ENCODE measurements around the gene MYO1B. TPM values are rescaled to one million over a fixed set of nuclear protein-coding genes. Genes with fewer than 3 reads are reported as not detected.

The MYO1B gene
- total RNA-seq, 1 experiment from 2014 or later = 43.6 TPM

GRCh38 chr2:191412353-191412752 is 167.1 kb downstream of the MYO1B start:
- Mint-ChIP-seq H3K4me1 (no peaks in the 10 kb centered on the region), H3K9me3 (no peaks in the 10 kb centered on the region), H3K27me3 (ENCODE audit: low read depth) (no peaks in the 10 kb centered on the region), H3K27ac (no peak overlapping the region), H3K4me3 (no peak overlapping the region), H3K36me3 (peaks cover 73% of the 10 kb centered on the region)
- ChIA-PET POLR2A (no interaction called here), CTCF (no interaction called here)
- no peak for ATAC-seq
- no peak for DNase-seq (ENCODE audit: low spot score)
- TF ChIP-seq ATF6 (CRISPR knock-in tag; IDR thresholded peaks at IDR 0.05) (no peak), TCF7 (CRISPR knock-in tag; IDR thresholded peaks at IDR 0.05; ENCODE audit: low read depth) (no peak), TP53 (CRISPR knock-in tag; IDR thresholded peaks at IDR 0.05) (no peak), NR3C1 (CRISPR knock-in tag; conservative IDR thresholded peaks at IDR 0.05; ENCODE audit: low read depth) (no peak), FOXK1 (CRISPR knock-in tag; IDR thresholded peaks at IDR 0.05) (no peak), GTF2I (CRISPR knock-in tag; conservative IDR thresholded peaks at IDR 0.05) (no peak), TEAD4 (CRISPR knock-in tag; IDR thresholded peaks at IDR 0.05) (no peak), IRF2 (CRISPR knock-in tag; IDR thresholded peaks at IDR 0.05; ENCODE audit: borderline replicate concordance, low read depth) (no peak), JUN (CRISPR knock-in tag; IDR thresholded peaks at IDR 0.05) (no peak), HMGXB4 (CRISPR knock-in tag; IDR thresholded peaks at IDR 0.05) (no peak), ZNF532 (CRISPR knock-in tag; IDR thresholded peaks at IDR 0.05; ENCODE audit: borderline replicate concordance) (no peak), E2F1 (CRISPR knock-in tag; IDR thresholded peaks at IDR 0.05) (no peak), GRHL2 (CRISPR knock-in tag; IDR thresholded peaks at IDR 0.05; ENCODE audit: insufficient replicate concordance, severe bottlenecking) (no peak), ZNF317 (CRISPR knock-in tag; IDR thresholded peaks at IDR 0.05; ENCODE audit: borderline replicate concordance, low read depth) (no peak), ZNF423 (CRISPR knock-in tag; IDR thresholded peaks at IDR 0.05) (no peak), ESRRA (CRISPR knock-in tag; IDR thresholded peaks at IDR 0.05; ENCODE audit: borderline replicate concordance) (no peak), ZNF671 (CRISPR knock-in tag; IDR thresholded peaks at IDR 0.05) (no peak)
- TF ChIP-seq, protein P1, sequence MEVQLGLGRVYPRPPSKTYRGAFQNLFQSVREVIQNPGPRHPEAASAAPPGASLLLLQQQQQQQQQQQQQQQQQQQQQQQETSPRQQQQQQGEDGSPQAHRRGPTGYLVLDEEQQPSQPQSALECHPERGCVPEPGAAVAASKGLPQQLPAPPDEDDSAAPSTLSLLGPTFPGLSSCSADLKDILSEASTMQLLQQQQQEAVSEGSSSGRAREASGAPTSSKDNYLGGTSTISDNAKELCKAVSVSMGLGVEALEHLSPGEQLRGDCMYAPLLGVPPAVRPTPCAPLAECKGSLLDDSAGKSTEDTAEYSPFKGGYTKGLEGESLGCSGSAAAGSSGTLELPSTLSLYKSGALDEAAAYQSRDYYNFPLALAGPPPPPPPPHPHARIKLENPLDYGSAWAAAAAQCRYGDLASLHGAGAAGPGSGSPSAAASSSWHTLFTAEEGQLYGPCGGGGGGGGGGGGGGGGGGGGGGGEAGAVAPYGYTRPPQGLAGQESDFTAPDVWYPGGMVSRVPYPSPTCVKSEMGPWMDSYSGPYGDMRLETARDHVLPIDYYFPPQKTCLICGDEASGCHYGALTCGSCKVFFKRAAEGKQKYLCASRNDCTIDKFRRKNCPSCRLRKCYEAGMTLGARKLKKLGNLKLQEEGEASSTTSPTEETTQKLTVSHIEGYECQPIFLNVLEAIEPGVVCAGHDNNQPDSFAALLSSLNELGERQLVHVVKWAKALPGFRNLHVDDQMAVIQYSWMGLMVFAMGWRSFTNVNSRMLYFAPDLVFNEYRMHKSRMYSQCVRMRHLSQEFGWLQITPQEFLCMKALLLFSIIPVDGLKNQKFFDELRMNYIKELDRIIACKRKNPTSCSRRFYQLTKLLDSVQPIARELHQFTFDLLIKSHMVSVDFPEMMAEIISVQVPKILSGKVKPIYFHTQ (CRISPR knock-in tag; IDR thresholded peaks at IDR 0.05) = no peak
- TF ChIP-seq, protein P2, sequence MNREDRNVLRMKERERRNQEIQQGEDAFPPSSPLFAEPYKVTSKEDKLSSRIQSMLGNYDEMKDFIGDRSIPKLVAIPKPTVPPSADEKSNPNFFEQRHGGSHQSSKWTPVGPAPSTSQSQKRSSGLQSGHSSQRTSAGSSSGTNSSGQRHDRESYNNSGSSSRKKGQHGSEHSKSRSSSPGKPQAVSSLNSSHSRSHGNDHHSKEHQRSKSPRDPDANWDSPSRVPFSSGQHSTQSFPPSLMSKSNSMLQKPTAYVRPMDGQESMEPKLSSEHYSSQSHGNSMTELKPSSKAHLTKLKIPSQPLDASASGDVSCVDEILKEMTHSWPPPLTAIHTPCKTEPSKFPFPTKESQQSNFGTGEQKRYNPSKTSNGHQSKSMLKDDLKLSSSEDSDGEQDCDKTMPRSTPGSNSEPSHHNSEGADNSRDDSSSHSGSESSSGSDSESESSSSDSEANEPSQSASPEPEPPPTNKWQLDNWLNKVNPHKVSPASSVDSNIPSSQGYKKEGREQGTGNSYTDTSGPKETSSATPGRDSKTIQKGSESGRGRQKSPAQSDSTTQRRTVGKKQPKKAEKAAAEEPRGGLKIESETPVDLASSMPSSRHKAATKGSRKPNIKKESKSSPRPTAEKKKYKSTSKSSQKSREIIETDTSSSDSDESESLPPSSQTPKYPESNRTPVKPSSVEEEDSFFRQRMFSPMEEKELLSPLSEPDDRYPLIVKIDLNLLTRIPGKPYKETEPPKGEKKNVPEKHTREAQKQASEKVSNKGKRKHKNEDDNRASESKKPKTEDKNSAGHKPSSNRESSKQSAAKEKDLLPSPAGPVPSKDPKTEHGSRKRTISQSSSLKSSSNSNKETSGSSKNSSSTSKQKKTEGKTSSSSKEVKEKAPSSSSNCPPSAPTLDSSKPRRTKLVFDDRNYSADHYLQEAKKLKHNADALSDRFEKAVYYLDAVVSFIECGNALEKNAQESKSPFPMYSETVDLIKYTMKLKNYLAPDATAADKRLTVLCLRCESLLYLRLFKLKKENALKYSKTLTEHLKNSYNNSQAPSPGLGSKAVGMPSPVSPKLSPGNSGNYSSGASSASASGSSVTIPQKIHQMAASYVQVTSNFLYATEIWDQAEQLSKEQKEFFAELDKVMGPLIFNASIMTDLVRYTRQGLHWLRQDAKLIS (CRISPR knock-in tag; IDR thresholded peaks at IDR 0.05; ENCODE audit: borderline replicate concordance) = no peak
